H9 (cell line): Measurements from ENCODE around the gene SLC24A4. TPM values are rescaled to one million over a fixed set of nuclear protein-coding genes. Genes with fewer than 3 reads are reported as not detected.

ENCODE experiments used
- DNase-seq: peaks from one replicate; pipeline ENCODE4 v3.0.0-alpha.2; 2017
- H2AFZ ChIP-seq: one replicate; pipeline ENCODE4 v1.6.1; 2013; ENCODE audit warnings: mild to moderate bottlenecking, low read length, control low read depth, moderate library complexity
- H2AK5ac ChIP-seq: 2 replicates; pipeline ENCODE4 v1.6.1; 2013; ENCODE audit warnings: low read length, control low read depth, mixed read lengths; ENCODE audit not compliant: insufficient read length
- H2BK120ac ChIP-seq: one replicate; pipeline ENCODE4 v1.6.1; 2013; ENCODE audit warnings: low read depth, mild to moderate bottlenecking, low read length, control low read depth, inconsistent platforms; ENCODE audit not compliant: poor library complexity, severe bottlenecking
- H2BK12ac ChIP-seq: 2 replicates; pipeline ENCODE4 v1.6.1; 2013; ENCODE audit warnings: low read length, control low read depth, mixed read lengths, low read depth; ENCODE audit not compliant: insufficient read length
- H2BK15ac ChIP-seq: 2 replicates; pipeline ENCODE4 v1.6.1; 2013; ENCODE audit warnings: low read depth, low read length, control low read depth
- H2BK20ac ChIP-seq: one replicate; pipeline ENCODE4 v1.6.1; 2013; ENCODE audit warnings: low read depth, mild to moderate bottlenecking, low read length, control low read depth, inconsistent platforms; ENCODE audit not compliant: poor library complexity, severe bottlenecking
- H2BK5ac ChIP-seq: 2 replicates; pipeline ENCODE4 v1.6.1; 2013; ENCODE audit warnings: low read length, control low read depth, mixed read lengths; ENCODE audit not compliant: insufficient read length
- H3K14ac ChIP-seq: 2 replicates; pipeline ENCODE4 v1.6.1; 2013; ENCODE audit warnings: low read length, control low read depth; ENCODE audit not compliant: insufficient read depth
- H3K18ac ChIP-seq: 2 replicates; pipeline ENCODE4 v1.6.1; 2013; ENCODE audit warnings: low read depth, mild to moderate bottlenecking, mixed read lengths, low read length, control low read depth; ENCODE audit not compliant: insufficient read length
- H3K23ac ChIP-seq: 2 replicates; pipeline ENCODE4 v1.6.1; 2013; ENCODE audit warnings: low read length, control low read depth, mixed read lengths, low read depth; ENCODE audit not compliant: insufficient read length
- H3K23me2 ChIP-seq: 2 replicates; pipeline ENCODE4 v1.6.1; 2013; ENCODE audit warnings: low read depth, mild to moderate bottlenecking, mixed read lengths, low read length, control low read depth; ENCODE audit not compliant: insufficient read length, poor library complexity, severe bottlenecking
- H3K27ac ChIP-seq: 2 replicates; pipeline ENCODE4 v1.5.1; 2013; ENCODE audit warnings: low read length, control low read depth, mixed read lengths, low read depth; ENCODE audit not compliant: insufficient read length
- H3K27me3 ChIP-seq: 2 replicates; pipeline ENCODE4 v1.6.1; 2013; ENCODE audit warnings: low read length, control low read depth, inconsistent platforms; ENCODE audit not compliant: insufficient read depth
- H3K4ac ChIP-seq: 2 replicates; pipeline ENCODE4 v1.6.1; 2013; ENCODE audit warnings: low read depth, mild to moderate bottlenecking, control low read depth, inconsistent platforms, low read length, moderate library complexity
- H3K4me1 ChIP-seq: 2 replicates; pipeline ENCODE4 v1.6.1; 2013; ENCODE audit warnings: low read length, control low read depth, inconsistent platforms; ENCODE audit not compliant: insufficient read depth
- H3K4me2 ChIP-seq: 2 replicates; pipeline ENCODE4 v1.6.1; 2013; ENCODE audit warnings: low read length, control low read depth, mixed read lengths; ENCODE audit not compliant: insufficient read length, insufficient read depth
- H3K56ac ChIP-seq: 2 replicates; pipeline ENCODE4 v1.6.1; 2013; ENCODE audit warnings: low read depth, mild to moderate bottlenecking, mixed read lengths, low read length, control low read depth; ENCODE audit not compliant: insufficient read length
- H3K79me1 ChIP-seq: 2 replicates; pipeline ENCODE4 v1.6.1; 2013; ENCODE audit warnings: low read depth, mild to moderate bottlenecking, moderate library complexity, low read length, control low read depth, inconsistent platforms; ENCODE audit not compliant: insufficient read depth, poor library complexity, severe bottlenecking
- H3K79me2 ChIP-seq: 2 replicates; pipeline ENCODE4 v1.6.1; 2013; ENCODE audit warnings: low read length, control low read depth, inconsistent platforms; ENCODE audit not compliant: insufficient read depth
- H3K9ac ChIP-seq: 2 replicates; pipeline ENCODE4 v1.6.1; 2013; ENCODE audit warnings: low read length, control low read depth, mixed read lengths; ENCODE audit not compliant: insufficient read length; ENCODE audit errors: extremely low read depth
- H3K9me3 ChIP-seq: one replicate; pipeline ENCODE4 v1.6.1; 2013; ENCODE audit warnings: low read depth, low read length, inconsistent platforms; ENCODE audit not compliant: control insufficient read depth
- H3T11ph ChIP-seq: one replicate; pipeline ENCODE4 v1.6.1; 2013; ENCODE audit warnings: mild to moderate bottlenecking, low read length, control low read depth, inconsistent platforms
- H4K20me1 ChIP-seq: one replicate; pipeline ENCODE4 v1.6.1; 2013; ENCODE audit not compliant: control insufficient read depth, insufficient read length, insufficient read depth
- H4K5ac ChIP-seq: 2 replicates; pipeline ENCODE4 v1.6.1; 2013; ENCODE audit warnings: low read depth, mild to moderate bottlenecking, mixed read lengths, low read length, control low read depth; ENCODE audit not compliant: insufficient read length
- H4K8ac ChIP-seq: replicated peaks from 2 replicates; pipeline ENCODE4 v1.6.1; 2013; ENCODE audit warnings: low read length, control low read depth, mixed read lengths, low read depth; ENCODE audit not compliant: insufficient read length
- H4K91ac ChIP-seq: 2 replicates; pipeline ENCODE4 v1.6.1; 2013; ENCODE audit warnings: low read depth, mild to moderate bottlenecking, moderate library complexity, mixed read lengths, low read length, control low read depth; ENCODE audit not compliant: insufficient read length
- H3K27ac Mint-ChIP-seq, 3 experiments: 2 replicates in 2 of 3; 3 replicates in 1 of 3; pipeline ENCODE4 v1.8.0; 2020 to 2021; ENCODE audit warnings: mixed read lengths in 3 of 3, mild to moderate bottlenecking in 1 of 3, moderate library complexity in 1 of 3
- H3K27me3 Mint-ChIP-seq: 2 replicates; pipeline ENCODE4 v1.8.0; 2021; ENCODE audit warnings: low read depth, mild to moderate bottlenecking, moderate library complexity, mixed read lengths
- H3K36me3 Mint-ChIP-seq, 3 experiments: 2 replicates in 2 of 3; 3 replicates in 1 of 3; pipeline ENCODE4 v1.8.0; 2020 to 2021; ENCODE audit warnings: low read depth in 3 of 3, mixed read lengths in 3 of 3; ENCODE audit not compliant: insufficient read depth in 1 of 3
- H3K4me1 Mint-ChIP-seq, 2 experiments: 2 replicates each; pipeline ENCODE4 v1.8.0; 2020; ENCODE audit warnings: mixed read lengths in 2 of 2
- H3K4me3 Mint-ChIP-seq, 2 experiments: 2 replicates in 1 of 2; 3 replicates in 1 of 2; pipeline ENCODE4 v1.8.0; 2020 to 2021; ENCODE audit warnings: mild to moderate bottlenecking in 2 of 2, mixed read lengths in 2 of 2, moderate library complexity in 1 of 2
- H3K9me3 Mint-ChIP-seq, 2 experiments: 2 replicates in 1 of 2; 3 replicates in 1 of 2; pipeline ENCODE4 v1.8.0; 2020; ENCODE audit warnings: mild to moderate bottlenecking in 2 of 2, mixed read lengths in 2 of 2, moderate library complexity in 1 of 2
- WGBS: extraction: QIAGEN DNeasy Blood & Tissue Kit; methylation state at CpG from one replicate; pipeline ENCODE4 v1.1.7; 2013; ENCODE audit warnings: missing lambda C conversion rate, low lambda C conversion rate, mixed read lengths; ENCODE audit not compliant: insufficient read length; ENCODE audit errors: extremely low coverage; 5-methylcytosine and 5-hydroxymethylcytosine counted together
- total RNA-seq: library from RNA; stranded (reverse); gene quantifications from 2 replicates; pipeline ENCODE4 v1.2.1, GENCODE V29; 2021
- TF ChIP-seq, protein P1 (sequence below): fragments of 200-600 bp; sonication (generic); conservative IDR thresholded peaks from 3 replicates; pipeline ENCODE4 v1.8.0; 2021; ENCODE audit warnings: antibody characterized with exemption, mild to moderate bottlenecking

Gene SLC24A4
- total RNA-seq, 1 experiment from 2014 or later: 0.24 TPM

DNA sequence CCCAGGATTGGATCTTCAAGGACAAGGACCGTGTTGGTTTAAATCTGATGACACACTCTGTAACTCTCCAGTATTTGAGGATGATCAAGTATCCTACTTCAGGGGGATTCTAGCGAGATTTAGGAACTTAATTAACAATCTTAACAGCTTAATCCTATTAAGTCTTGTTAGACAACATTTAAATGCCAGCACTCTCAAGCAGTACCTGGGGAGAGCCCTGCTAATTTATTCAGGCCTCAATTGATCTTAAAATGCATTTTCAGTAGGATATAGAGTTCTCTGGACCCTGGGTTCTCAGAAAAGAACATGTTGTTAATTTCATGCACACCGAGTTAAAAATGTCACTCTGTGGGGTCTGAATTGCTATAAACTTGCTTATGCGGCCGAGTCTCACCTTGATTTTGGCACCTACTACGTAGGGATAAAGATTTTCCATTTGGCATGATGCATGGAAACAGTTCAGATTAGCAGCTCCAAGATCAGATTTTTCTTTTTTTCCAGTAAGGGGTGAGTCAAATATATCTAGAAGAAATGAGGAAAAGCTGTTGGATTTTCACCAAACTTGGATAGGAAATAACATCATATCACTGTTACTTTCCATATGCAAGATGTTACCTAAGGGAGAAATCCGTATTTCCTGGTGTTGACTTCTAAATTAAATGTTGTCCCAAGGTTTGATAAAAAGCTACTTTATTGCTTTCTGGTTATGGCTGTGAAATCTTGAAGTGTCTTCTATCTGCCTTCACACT lies 76.1 kb downstream of the SLC24A4 start:
- Mint-ChIP-seq H3K27me3 (no peaks in the 10 kb centered on the region; the same call in 1 of the 2 replicates), H3K36me3 (peaks cover 0 to 4% (median 2%) of the 10 kb centered on the region in 3 experiments; a peak in 4 of 7 replicates), H3K27ac (no peak overlapping the region), H3K9me3 (peaks cover 3 to 6% of the 10 kb centered on the region in 2 experiments; a peak in 4 of 5 replicates), H3K4me3 (no peak overlapping the region), H3K4me1 (peaks cover 44 to 49% of the 10 kb centered on the region in 2 experiments)
- H2AK5ac ChIP-seq: no peak overlapping the region
- no peak overlapping the region for H2BK120ac ChIP-seq
- H3K27ac ChIP-seq: no peak overlapping the region
- H2BK15ac ChIP-seq: no peak overlapping the region
- H3K4me2 ChIP-seq: no peak overlapping the region
- no peak overlapping the region for H3K14ac ChIP-seq
- H3K23ac ChIP-seq: no peak overlapping the region
- no peak overlapping the region for H3K18ac ChIP-seq
- no peak overlapping the region for H3K9ac ChIP-seq
- H3K23me2 ChIP-seq: no peaks in the 10 kb centered on the region
- H3K79me1 ChIP-seq: no peaks in the 10 kb centered on the region
- H3K79me2 ChIP-seq: no peaks in the 10 kb centered on the region
- H4K20me1 ChIP-seq: no peaks in the 10 kb centered on the region
- no peak overlapping the region for H4K8ac ChIP-seq
- H2BK12ac ChIP-seq: no peak overlapping the region
- H3K4me1 ChIP-seq: peaks cover 19% of the 10 kb centered on the region; the same call in 1 of the 2 replicates
- H3T11ph ChIP-seq: no peak overlapping the region
- no CpG with 5 or more reads among the region's 7 CpGs for WGBS
- TF ChIP-seq, protein P1, sequence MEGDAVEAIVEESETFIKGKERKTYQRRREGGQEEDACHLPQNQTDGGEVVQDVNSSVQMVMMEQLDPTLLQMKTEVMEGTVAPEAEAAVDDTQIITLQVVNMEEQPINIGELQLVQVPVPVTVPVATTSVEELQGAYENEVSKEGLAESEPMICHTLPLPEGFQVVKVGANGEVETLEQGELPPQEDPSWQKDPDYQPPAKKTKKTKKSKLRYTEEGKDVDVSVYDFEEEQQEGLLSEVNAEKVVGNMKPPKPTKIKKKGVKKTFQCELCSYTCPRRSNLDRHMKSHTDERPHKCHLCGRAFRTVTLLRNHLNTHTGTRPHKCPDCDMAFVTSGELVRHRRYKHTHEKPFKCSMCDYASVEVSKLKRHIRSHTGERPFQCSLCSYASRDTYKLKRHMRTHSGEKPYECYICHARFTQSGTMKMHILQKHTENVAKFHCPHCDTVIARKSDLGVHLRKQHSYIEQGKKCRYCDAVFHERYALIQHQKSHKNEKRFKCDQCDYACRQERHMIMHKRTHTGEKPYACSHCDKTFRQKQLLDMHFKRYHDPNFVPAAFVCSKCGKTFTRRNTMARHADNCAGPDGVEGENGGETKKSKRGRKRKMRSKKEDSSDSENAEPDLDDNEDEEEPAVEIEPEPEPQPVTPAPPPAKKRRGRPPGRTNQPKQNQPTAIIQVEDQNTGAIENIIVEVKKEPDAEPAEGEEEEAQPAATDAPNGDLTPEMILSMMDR: no peak
- H3K27me3 ChIP-seq: no peaks in the 10 kb centered on the region
- no peak overlapping the region for H4K91ac ChIP-seq
- H3K9me3 ChIP-seq: no peaks in the 10 kb centered on the region
- no peak overlapping the region for H2BK5ac ChIP-seq
- no peak overlapping the region for H3K56ac ChIP-seq
- no peak overlapping the region for H2AFZ ChIP-seq
- DNase-seq: no peak
- no peak overlapping the region for H4K5ac ChIP-seq
- no peak overlapping the region for H2BK20ac ChIP-seq
- H3K4ac ChIP-seq: no peak overlapping the region
